Measurements from ENCODE around the gene PHLPP1. TPM values are rescaled to one million over a fixed set of nuclear protein-coding genes. Genes with fewer than 3 reads are reported as not detected.

PHLPP1 gene
- total RNA-seq, 1 donor, result 7.2 TPM

DNA sequence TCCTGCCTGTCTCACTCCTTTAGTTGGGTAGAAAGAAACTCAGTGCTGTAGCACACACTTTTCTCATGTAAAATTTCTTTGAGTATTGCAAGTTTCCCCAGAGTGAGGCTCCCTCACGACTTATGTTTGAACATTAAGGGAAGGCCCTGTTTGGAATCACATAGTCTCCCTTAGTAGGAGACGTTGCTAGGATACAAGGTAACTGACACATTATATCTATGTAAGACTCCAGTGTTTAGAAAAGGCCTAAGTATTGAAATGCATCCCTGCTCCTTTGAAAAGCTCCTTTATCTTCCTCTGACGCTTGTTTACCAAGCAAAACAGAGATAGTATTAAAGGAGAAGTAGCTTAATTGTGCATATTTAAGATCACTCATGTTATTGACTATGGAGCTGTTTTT, 248.2 kb downstream of the PHLPP1 start:
- H3K4me3 ChIP-seq (ENCODE audit: low read depth, low read length), result no peak overlapping the region
- DNase-seq (ENCODE audit: low read depth), result no peak
- TF ChIP-seq, protein P1, sequence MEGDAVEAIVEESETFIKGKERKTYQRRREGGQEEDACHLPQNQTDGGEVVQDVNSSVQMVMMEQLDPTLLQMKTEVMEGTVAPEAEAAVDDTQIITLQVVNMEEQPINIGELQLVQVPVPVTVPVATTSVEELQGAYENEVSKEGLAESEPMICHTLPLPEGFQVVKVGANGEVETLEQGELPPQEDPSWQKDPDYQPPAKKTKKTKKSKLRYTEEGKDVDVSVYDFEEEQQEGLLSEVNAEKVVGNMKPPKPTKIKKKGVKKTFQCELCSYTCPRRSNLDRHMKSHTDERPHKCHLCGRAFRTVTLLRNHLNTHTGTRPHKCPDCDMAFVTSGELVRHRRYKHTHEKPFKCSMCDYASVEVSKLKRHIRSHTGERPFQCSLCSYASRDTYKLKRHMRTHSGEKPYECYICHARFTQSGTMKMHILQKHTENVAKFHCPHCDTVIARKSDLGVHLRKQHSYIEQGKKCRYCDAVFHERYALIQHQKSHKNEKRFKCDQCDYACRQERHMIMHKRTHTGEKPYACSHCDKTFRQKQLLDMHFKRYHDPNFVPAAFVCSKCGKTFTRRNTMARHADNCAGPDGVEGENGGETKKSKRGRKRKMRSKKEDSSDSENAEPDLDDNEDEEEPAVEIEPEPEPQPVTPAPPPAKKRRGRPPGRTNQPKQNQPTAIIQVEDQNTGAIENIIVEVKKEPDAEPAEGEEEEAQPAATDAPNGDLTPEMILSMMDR (IDR thresholded peaks at IDR 0.05; ENCODE audit: insufficient read depth, low read length), result no peak

DNA sequence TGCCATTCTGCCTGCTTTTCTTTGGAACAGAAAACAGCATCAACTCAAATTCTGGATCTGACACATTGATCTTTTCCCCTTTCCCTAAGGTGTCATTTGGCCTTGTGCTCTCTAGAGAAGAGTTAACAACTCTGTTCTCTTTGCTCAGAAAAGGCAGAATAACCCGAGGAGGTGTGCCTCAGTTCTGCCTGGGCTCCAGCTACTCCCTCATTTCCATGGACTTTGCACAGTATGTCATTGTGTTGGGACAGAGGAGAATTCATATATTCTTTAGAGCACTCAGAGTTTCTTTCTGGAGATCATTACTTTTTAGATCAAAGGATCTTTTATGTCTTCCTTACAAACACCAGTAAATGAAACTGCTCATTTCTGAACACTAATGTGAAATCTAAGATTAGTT, 249.1 kb downstream of the PHLPP1 start:
- DNase-seq (ENCODE audit: low read depth), result no peak
- no peak overlapping the region for H3K4me3 ChIP-seq (ENCODE audit: low read depth, low read length)
- TF ChIP-seq, protein P1 (IDR thresholded peaks at IDR 0.05; ENCODE audit: insufficient read depth, low read length), result no peak

DNA sequence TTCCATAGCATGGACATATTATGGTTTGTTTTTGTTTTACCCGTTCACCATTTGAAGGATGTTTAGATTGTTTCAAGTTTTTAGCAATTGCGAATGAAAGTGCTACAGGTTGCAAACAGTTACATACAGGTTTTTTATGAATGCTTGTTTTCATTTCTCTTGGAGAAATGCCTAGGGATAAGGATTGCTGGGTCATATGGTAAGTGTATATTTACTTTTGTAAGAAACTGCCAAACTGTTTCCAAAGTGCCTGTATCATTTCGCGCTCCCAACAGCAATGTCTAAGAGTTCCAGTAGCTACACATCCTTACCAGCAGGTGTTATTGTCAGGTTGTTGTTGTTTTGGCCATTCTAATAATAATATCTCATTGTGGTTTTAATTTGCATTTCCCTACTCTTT, 251.7 kb downstream of the PHLPP1 start:
- TF ChIP-seq, protein P1 (IDR thresholded peaks at IDR 0.05; ENCODE audit: insufficient read depth, low read length), result no peak
- no peak overlapping the region for H3K4me3 ChIP-seq (ENCODE audit: low read depth, low read length)
- no peak for DNase-seq (ENCODE audit: low read depth)

DNA sequence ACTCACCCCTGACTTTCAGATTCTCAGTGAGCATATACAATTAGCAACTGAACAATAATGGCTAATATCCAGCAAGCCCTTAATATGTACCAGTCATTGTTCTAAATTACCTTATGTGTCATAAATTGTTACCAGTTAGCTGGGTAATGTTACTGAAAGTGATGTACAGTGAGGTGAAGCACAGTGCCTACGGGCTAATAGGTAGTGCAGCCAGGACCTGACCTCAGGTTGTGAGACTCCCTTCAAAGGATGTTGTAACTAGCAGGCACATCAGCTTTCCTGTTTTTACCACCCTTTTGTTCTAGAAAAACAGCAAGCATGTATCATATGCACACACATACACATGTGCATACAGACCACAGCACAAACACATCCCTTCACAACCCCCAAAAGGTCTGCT, 258.3 kb downstream of the PHLPP1 start:
- no peak overlapping the region for H3K4me3 ChIP-seq (ENCODE audit: low read depth, low read length)
- TF ChIP-seq, protein P1 (IDR thresholded peaks at IDR 0.05; ENCODE audit: insufficient read depth, low read length), result no peak
- no peak for DNase-seq (ENCODE audit: low read depth)

DNA sequence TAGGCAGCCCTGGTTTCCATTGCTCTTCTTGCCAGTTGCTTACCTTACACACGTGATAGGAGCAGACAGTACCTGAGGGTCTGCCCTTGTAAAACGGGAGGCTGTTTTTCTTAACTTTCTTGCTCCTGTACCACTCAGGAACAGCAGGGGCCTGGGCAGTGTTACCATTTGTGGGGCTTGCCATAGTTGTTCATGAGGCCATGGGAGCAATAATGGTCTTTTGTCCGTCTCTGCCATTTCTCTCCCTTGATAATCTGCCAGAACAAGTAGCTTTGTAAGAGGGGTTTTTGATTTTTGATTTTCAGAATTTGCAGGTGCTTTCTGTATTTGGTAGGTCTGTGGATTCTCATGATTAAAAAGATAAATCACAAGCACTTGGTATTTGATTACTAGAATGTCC, 259.0 kb downstream of the PHLPP1 start:
- TF ChIP-seq, protein P1 (IDR thresholded peaks at IDR 0.05; ENCODE audit: insufficient read depth, low read length), result no peak
- H3K4me3 ChIP-seq (ENCODE audit: low read depth, low read length), result no peak overlapping the region
- DNase-seq (ENCODE audit: low read depth), result no peak

DNA sequence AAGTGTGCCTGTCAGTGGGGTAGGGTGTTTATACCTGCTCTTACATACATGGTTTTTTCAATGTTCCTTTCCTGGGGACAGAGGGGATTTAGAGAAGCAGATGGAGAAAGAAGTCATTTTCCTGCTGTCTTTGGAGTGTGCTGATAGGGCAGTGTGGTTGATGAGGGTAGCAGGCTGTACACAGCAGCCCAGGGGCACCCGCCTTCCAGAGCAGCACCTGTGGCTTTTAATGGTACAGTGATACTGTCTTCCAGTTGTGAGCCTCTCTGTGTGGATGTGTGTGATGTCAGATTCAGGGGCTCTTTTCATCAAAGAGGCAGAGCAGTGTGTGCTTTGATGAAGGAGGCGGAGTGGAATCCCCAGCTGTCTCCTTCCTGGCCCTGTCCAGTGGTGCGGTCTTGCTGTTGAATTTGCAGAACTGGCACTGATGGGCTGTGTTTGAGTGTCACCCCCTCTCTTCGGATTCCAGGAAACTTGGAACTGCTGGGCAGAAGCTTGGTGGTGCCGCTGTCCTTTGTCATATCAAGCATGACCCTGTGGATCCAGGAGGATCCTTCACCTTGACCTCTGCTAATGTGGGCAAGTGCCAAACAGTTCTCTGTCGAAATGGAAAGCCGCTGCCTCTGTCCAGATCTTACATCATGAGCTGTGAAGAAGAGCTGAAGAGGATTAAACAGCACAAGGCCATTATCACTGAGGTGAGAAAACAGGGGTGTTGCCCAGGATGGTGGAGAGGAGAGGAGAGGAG, 259.8 kb downstream of the PHLPP1 start:
- DNase-seq (ENCODE audit: low read depth), result no peak
- H3K4me3 ChIP-seq (ENCODE audit: low read depth, low read length), result no peak overlapping the region
- TF ChIP-seq, protein P1 (IDR thresholded peaks at IDR 0.05; ENCODE audit: insufficient read depth, low read length), result no peak

DNA sequence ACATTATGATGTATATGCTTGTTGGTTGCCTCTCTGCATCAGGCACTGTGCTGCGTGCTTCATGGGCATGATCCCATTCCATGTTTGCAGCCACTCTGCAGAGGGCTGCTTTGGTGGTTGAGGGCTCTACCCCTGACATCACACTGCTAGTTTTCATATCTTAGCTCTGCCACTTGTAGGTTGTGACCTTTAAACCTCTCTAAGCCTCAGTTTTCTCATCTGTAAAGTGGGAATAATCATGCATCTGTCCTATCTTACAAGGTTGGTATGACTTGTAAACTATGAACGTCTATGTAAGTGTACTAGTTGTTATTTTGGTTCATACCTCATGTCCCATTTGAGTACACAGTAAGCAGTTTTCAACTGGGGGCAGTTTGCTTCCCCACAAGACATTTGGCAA, 260.4 kb downstream of the PHLPP1 start:
- no peak for DNase-seq (ENCODE audit: low read depth)
- H3K4me3 ChIP-seq (ENCODE audit: low read depth, low read length), result no peak overlapping the region
- TF ChIP-seq, protein P1 (IDR thresholded peaks at IDR 0.05; ENCODE audit: insufficient read depth, low read length), result no peak
